Measurements from ENCODE around the gene TEPSIN.

Gene TEPSIN

DNA sequence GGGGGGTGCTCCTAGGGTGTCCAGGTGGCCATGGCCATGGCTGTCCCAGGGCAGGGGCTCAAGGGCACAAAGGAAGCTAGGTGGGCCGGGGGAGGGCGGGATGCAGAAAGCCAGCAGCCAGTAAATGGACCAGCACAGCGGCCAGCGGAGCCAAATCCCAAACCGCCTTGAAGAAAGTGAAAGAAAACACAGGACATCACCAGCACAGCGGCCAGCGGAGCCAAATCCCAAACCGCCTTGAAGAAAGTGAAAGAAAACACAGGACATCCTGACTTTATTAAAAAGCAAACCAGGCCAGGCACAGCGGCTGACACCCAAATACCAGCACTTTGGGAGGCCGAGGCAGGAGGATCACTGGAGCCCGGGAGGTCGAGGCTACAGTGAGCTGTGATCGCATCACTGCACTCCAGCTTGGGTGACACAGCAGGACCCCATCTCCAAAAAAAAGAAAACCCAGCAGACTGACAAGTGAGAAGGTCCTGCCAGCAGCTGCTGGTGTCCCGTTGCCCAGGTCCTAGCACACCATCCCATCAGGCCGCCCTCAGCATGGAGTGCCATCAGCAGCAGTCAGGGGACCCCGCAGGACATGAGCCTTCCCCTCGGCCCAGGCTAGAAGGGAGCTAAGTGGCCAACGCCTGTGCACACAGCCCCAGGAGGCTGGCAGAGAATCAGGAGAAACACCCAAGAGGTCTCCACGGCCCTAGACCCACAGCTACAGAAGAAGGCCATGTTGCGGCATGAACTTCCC, 39.3 kb upstream of the TEPSIN start:
- TF ChIP-seq, protein P1, sequence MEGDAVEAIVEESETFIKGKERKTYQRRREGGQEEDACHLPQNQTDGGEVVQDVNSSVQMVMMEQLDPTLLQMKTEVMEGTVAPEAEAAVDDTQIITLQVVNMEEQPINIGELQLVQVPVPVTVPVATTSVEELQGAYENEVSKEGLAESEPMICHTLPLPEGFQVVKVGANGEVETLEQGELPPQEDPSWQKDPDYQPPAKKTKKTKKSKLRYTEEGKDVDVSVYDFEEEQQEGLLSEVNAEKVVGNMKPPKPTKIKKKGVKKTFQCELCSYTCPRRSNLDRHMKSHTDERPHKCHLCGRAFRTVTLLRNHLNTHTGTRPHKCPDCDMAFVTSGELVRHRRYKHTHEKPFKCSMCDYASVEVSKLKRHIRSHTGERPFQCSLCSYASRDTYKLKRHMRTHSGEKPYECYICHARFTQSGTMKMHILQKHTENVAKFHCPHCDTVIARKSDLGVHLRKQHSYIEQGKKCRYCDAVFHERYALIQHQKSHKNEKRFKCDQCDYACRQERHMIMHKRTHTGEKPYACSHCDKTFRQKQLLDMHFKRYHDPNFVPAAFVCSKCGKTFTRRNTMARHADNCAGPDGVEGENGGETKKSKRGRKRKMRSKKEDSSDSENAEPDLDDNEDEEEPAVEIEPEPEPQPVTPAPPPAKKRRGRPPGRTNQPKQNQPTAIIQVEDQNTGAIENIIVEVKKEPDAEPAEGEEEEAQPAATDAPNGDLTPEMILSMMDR (conservative IDR thresholded peaks at IDR 0.05; ENCODE audit: low read length), result no peak
- DNase-seq (ENCODE audit: low read depth), result no peak
- no peak overlapping the region for H3K4me3 ChIP-seq (ENCODE audit: low read length)

DNA sequence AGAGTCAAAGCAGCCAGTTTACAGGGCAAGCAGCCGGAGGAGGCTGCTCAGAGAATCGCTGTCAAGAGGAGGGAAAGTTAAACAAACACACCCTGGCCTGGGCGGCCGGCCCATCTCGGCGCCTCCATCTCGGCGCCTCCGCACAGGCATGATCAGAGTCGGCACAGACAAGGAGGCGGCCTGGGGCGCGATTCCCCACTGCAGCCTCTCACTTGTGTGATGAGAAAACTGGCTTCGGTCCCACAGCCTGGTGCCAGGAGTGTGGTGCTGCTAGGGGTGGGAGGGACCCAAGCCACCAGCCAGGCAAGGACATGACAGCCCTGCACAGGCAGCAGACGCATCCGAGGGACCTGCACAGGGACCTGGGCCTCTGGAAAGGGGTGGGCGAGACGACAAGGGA, 38.6 kb upstream of the TEPSIN start:
- no peak for DNase-seq (ENCODE audit: low read depth)
- no peak overlapping the region for H3K4me3 ChIP-seq (ENCODE audit: low read length)
- TF ChIP-seq, protein P1 (conservative IDR thresholded peaks at IDR 0.05; ENCODE audit: low read length), result no peak

DNA sequence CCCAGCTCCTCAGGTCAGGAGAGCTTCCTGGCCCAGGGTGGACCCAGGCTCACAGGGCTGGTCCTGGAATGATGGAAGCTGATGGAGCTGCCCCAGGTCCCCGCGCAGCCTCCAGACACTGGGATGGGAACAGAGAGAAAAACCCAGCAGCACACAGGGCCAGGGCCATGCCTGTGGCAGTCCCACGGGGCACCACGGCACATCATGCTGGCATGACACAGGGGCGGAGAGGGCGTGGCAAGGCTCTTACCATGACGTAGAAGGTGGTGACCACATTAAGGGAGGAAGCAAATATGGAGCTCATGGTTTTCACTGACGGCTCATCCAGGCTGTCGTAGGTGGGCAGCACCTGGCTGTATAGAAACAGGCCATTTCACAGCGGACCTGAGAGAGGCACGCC, 37.9 kb upstream of the TEPSIN start:
- TF ChIP-seq, protein P1 (conservative IDR thresholded peaks at IDR 0.05; ENCODE audit: low read length), result no peak
- no peak overlapping the region for H3K4me3 ChIP-seq (ENCODE audit: low read length)
- no peak for DNase-seq (ENCODE audit: low read depth)

DNA sequence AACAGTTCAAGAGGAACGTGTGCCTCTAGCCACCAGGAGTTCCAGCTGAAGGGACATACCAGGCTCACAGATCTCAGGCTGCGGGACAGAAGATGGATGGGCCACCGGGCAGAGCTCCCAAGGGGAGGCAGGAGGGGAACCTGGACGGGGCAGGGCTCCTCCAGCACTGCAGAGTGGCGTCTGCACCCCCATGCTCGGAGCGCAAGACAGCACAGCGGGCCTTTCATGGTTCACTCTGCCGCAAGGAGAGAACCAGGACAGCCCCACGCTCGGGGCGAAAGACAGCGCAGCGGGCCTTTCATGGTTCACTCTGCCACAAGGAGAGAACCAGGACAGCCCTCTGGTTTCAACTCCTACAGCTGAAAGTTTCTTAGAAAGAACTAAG, 35.6 kb upstream of the TEPSIN start:
- TF ChIP-seq, protein P1 (conservative IDR thresholded peaks at IDR 0.05; ENCODE audit: low read length), result no peak
- no peak for DNase-seq (ENCODE audit: low read depth)
- H3K4me3 ChIP-seq (ENCODE audit: low read length), result no peak overlapping the region

DNA sequence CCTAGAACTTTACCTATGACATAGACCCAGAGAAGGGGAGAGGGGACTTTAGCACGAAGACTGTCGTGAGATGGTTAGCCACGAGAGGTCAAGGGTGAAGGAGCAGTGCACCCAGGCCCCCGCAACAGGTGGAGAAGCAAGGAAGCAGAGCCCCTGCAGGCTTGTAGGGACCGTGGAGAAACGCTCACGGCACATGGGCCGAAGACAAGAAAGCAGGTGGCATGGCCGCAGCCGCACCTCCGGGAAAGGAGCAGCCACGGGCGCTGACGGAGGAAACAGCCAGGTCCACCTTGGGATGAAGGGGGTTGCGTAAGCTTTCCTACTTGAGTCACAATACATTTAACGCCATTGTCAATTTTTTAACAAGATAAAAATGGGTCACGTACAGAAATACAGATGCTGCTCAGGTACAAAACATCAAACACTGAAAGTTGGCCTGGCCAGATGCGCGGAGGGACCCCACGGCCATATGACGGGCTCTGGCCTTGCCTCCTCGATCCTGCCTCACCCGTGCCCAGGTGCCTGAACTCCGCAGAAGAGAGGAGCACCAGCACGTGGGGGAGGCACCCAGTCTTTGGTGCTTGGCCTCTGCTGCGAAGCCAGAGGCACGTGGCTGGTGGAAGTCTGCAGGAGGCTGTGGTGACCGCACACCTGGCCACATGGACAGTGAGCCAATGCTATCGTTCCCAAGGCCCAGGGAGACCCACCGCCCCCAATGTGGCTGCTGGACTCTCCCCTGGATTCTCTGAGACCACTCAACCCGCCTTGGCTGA, 35.0 kb upstream of the TEPSIN start:
- no peak overlapping the region for H3K4me3 ChIP-seq (ENCODE audit: low read length)
- DNase-seq (ENCODE audit: low read depth), result no peak
- TF ChIP-seq, protein P1 (conservative IDR thresholded peaks at IDR 0.05; ENCODE audit: low read length), result no peak

DNA sequence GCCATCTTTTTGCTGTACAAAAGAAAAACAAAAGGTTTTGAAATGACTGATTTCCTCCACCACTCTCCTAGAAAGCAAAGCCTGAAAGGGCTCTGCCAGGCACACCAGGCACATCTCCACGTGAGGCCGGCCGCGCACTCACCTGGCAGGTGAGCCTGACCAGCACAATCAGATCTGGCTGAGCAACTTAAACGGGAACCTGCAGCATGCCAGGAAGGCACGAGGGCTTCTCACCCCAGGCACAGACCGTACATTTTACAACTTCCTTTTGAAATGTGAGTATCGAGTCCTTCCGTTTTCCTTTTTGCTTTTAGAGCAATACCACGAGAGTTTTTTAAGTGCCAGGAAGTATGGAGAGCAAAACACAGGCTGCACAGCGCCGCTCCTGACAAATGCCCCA, 33.8 kb upstream of the TEPSIN start:
- TF ChIP-seq, protein P1 (conservative IDR thresholded peaks at IDR 0.05; ENCODE audit: low read length), result no peak
- no peak overlapping the region for H3K4me3 ChIP-seq (ENCODE audit: low read length)
- no peak for DNase-seq (ENCODE audit: low read depth)

DNA sequence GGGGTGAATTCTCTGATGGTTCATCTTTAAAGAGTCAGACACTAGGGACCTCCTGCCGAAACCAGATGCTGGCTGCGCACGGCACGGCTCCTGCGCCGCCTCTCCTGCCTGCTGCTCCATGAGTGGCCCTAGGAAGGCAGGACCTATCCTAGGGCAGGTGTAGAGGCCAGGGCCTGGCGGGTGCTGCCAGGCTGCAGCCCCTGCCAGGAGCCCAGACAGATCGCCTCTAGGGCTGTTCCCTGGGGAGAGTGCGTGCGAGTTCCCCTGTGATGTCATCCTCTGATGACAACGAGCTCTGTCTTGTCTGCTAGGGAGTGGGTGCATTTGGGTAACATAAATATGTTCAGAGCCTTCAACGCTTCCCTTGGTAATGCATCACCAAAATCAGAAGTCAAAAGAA, 32.4 kb upstream of the TEPSIN start:
- DNase-seq (ENCODE audit: low read depth), result no peak
- no peak overlapping the region for H3K4me3 ChIP-seq (ENCODE audit: low read length)
- TF ChIP-seq, protein P1 (conservative IDR thresholded peaks at IDR 0.05; ENCODE audit: low read length), result no peak
